Left lung (tissue), 10 donors: ENCODE data around the gene VSIG8. TPM values are rescaled to one million over a fixed set of nuclear protein-coding genes. Genes with fewer than 3 reads are reported as not detected.
A peak's percentile ranks its signal among the peaks of the same experiment; 100 is the strongest.
"Not testable (repeated sequence)": the region's sequence is repeated elsewhere in the genome, so short reads cannot be mapped to it uniquely, and the experiment has no call there.

Experiments
- ATAC-seq: fragments of 200-7000 bp; cut with Tn5 transposase; one replicate; pipeline ENCODE4 v1.9.1; 2020; ENCODE audit warnings: moderate library complexity
- DNase-seq, 4 donors: peaks; one replicate each; pipeline ENCODE4 v3.0.0-alpha.2; 2013 to 2020
- H3K27ac ChIP-seq, 2 donors: fragments of 200-600 bp; sonication (generic) in 1 of 2; one replicate each; pipeline versions ENCODE4 v1.5.0 to v1.8.0; 2020 to 2021
- H3K27me3 ChIP-seq, 2 donors: fragments of 200-600 bp; sonication (generic) in 1 of 2; one replicate each; pipeline versions ENCODE4 v1.5.0 to v1.8.0; 2020 to 2021
- H3K36me3 ChIP-seq, 2 donors: fragments of 200-600 bp; sonication (generic) in 1 of 2; one replicate each; pipeline versions ENCODE4 v1.5.0 to v1.8.0; 2020 to 2021
- H3K4me1 ChIP-seq, 2 donors: fragments of 200-600 bp; one replicate each; pipeline ENCODE4 v1.8.0; 2021
- H3K4me3 ChIP-seq, 2 donors: fragments of 200-600 bp; sonication (generic) in 1 of 2; one replicate each; pipeline versions ENCODE4 v1.5.0 to v1.8.0; 2020 to 2021; ENCODE audit warnings: mild to moderate bottlenecking in 1 of 2
- H3K9me3 ChIP-seq, 2 donors: fragments of 200-600 bp; sonication (generic) in 1 of 2; one replicate each; pipeline versions ENCODE4 v1.5.0 to v1.8.0; 2020 to 2021
- intact Hi-C, 2 donors: fragments of 100-400 bp; cut with DNase I; formaldehyde crosslinking; loops; one replicate each; pipeline versions ENCODE4 v1.11.2 to v1.14.2; 2022
- polyA plus RNA-seq, 6 donors: library from polyadenylated mRNA; unstranded; fragments of 120-200 nt; gene quantifications; one replicate each; pipeline ENCODE4 v1.2.1, GENCODE V29; 2013; ENCODE audit not compliant: insufficient read length in 6 of 6
- total RNA-seq, 2 donors: library from RNA; stranded (reverse); fragmentation: NEBNext Ultra II Directional; extraction: Animal tissue kit (Norgen Biotek cat#: 25700); gene quantifications; one replicate each; pipeline ENCODE4 v1.2.1, GENCODE V29; 2021
- TF ChIP-seq, protein P1 (sequence below), 2 donors: fragments of 200-600 bp; sonication (generic) in 1 of 2; IDR thresholded peaks; one replicate each; pipeline versions ENCODE4 v1.5.0 to v1.8.0; 2021; ENCODE audit warnings: antibody characterized with exemption in 2 of 2
- donor health status: DM: no; HTN: yes; CAD: no.
- donor health status: DM: no; HTN: no; CAD: no.

Gene VSIG8
- total and polyA plus RNA-seq, 8 donors = 0.10 to 0.14 TPM; not detected in 6

DNA sequence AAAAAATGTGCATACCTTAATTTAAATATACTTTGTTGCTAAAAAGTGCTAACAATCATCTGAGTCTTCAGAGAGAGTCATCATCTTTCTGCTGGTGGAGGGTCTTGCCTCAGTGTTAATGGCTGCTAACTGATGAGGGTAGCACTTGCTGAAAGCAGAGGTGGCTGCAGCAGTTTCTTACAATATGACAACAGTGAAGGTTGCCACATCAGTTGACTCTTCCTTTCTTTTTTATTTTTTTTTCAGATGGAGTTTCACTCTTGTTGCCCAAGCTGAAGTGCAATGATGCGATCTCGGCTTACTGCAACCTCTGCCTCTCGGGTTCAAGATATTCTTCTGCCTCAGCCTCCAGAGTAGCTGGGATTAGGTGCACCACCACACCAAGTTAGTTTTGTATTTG is 40.1 kb upstream of the VSIG8 start:
- Histone ChIP-seq H3K4me3 (no peak overlapping the region), H3K27ac (no peak overlapping the region), H3K36me3 (no peaks in the 10 kb centered on the region), H3K27me3 (no peaks in the 10 kb centered on the region), H3K9me3 (no peaks in the 10 kb centered on the region), H3K4me1 (peaks cover 3 to 36% of the 10 kb centered on the region in 2 donors)
- intact Hi-C loops = no loop called here
- no peak for ATAC-seq
- TF ChIP-seq, protein P1, sequence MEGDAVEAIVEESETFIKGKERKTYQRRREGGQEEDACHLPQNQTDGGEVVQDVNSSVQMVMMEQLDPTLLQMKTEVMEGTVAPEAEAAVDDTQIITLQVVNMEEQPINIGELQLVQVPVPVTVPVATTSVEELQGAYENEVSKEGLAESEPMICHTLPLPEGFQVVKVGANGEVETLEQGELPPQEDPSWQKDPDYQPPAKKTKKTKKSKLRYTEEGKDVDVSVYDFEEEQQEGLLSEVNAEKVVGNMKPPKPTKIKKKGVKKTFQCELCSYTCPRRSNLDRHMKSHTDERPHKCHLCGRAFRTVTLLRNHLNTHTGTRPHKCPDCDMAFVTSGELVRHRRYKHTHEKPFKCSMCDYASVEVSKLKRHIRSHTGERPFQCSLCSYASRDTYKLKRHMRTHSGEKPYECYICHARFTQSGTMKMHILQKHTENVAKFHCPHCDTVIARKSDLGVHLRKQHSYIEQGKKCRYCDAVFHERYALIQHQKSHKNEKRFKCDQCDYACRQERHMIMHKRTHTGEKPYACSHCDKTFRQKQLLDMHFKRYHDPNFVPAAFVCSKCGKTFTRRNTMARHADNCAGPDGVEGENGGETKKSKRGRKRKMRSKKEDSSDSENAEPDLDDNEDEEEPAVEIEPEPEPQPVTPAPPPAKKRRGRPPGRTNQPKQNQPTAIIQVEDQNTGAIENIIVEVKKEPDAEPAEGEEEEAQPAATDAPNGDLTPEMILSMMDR (IDR thresholded peaks at IDR 0.05) = no peak
- DNase-seq = no peak

DNA sequence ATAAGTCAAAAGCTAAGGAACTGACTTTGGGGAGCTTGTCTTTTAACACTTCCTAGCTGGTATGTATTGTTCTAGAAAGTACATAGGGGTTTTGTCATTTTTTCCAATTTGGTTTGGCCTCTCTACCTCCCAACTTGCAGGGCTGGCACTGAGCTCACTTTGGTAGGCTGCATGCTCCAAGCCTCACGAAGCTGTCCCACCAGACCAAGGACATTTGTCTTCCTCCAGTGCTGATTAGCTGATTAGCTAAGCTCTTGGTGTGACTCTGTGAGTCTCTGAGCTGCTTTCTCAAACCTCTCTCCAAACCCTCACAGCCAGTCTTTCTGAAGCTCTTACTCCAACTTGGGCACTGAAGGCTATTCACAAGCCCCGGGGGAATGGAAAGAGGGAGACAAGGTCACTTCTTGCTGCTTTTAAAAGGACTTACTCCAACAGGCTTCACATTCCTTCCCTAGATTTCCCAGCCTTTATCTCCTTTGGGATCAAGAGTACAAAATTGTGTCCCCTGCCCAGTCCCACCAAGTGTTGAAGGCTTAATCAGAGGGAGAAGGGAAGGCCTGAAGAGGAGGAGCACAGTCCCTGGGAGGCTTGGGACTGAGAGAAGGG is 38.4 kb upstream of the VSIG8 start:
- Histone ChIP-seq H3K4me1 (peaks cover 13 to 50% of the 10 kb centered on the region in 2 donors), H3K27me3 (no peaks in the 10 kb centered on the region), H3K4me3 (no peak overlapping the region), H3K27ac (peak overlapping the region; percentile 28 to 78), H3K36me3 (no peaks in the 10 kb centered on the region), H3K9me3 (no peaks in the 10 kb centered on the region)
- DNase-seq (no peak), ATAC-seq (no peak)
- TF ChIP-seq, protein P1 (IDR thresholded peaks at IDR 0.05) = no peak
- intact Hi-C loops = no loop called here

DNA sequence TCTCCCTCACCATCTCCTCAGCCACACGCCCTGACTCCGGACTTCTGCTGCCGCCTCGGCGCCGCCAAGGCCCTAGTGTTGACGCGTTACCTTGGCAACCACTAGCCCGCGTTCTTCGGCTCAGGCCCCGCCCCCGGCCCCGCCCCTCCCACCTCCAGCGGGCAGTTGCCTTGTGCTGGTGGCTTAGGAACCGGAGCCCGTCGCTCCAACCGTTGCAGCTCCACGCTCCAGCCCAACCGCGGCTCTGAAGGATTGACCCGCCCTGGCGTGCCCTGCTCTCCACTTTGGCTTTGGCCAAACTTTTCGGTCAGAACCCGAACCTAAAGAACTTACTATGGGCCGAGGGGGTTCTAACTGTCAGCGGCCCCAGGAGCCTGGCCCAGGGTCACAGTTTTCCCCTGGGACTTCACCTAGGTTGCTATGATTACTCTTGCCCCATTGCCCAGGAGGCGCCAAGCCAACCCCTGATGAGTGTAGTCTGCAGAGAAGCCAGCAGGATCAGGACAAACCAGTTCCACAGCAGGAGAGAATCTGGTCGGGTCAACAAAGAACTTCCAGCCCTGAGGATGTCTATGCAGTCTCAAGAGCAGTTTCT is 37.7 kb upstream of the VSIG8 start, which contains the start of gene CFAP45:
Gene CFAP45 (minus strand): TSS at position 80 of the 595 bp plus-strand sequence. CDS start 67 bp downstream, at position 13.
- intact Hi-C loops = no loop called here
- peak; percentile 57 to 94 (median 90) for DNase-seq
- H3K9me3 ChIP-seq = no peaks in the 10 kb centered on the region
- H3K27ac ChIP-seq = peak within 1 kb of the TSS; percentile 28 to 78
- peak; percentile 92 for ATAC-seq
- H3K27me3 ChIP-seq = no peaks in the 10 kb centered on the region
- no peaks in the 10 kb centered on the region for H3K36me3 ChIP-seq
- H3K4me3 ChIP-seq = no peak within 1 kb of the TSS
- H3K4me1 ChIP-seq = peaks cover 14 to 55% of the 10 kb centered on the region in 2 donors
- TF ChIP-seq, protein P1 (IDR thresholded peaks at IDR 0.05) = no peak

DNA sequence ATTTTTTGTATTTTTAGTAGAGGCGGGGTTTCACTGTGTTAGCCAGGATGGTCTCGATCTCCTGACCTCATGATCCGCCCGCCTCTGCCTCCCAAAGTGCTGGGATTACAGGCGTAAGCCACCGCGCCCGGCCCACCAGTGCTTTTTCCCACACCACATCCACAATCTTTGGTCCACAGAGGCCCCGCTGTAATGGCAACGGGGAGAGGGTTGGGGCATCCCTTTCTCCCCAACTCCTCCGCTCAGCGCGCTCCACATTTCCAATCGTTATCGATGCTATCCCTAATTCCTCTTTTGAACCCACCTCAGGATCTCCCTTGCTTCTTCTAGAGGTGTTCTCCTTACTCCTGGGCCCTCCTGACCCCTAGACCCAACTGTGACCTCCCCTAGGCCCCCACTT is 37.2 kb upstream of the VSIG8 start:
- H3K9me3 ChIP-seq, H3K4me3 ChIP-seq, H3K36me3 ChIP-seq, intact Hi-C loops, ATAC-seq, DNase-seq, H3K27me3 ChIP-seq: not testable (repeated sequence)
- Histone ChIP-seq H3K27ac (peak overlapping the region in 1 of 2 donors; percentile 78), H3K4me1 (peaks cover 14 to 55% of the 10 kb centered on the region in 2 donors)

DNA sequence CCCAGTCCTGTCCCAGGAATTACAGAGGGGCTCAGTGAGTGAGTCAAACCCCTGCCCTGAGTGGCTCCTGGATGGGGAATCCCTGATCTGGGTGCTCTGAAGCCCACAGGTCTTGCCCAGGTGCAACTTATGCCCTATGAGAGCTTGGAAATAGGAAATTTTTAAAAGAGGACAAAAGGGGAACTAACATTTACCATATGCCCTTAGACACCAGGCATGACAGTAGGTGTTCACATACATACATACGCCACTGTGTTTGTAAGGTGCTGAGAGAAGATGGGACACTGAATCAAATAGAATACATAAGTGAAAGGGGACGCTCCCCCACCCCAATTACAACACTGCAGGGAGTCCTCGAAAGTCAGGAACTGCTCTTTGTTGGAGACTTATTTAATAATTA is 36.1 kb upstream of the VSIG8 start:
- H3K4me3 ChIP-seq = no peak overlapping the region
- H3K4me1 ChIP-seq = peaks cover 14 to 55% of the 10 kb centered on the region in 2 donors
- no peaks in the 10 kb centered on the region for H3K27me3 ChIP-seq
- peak overlapping the region in 1 of 2 donors; percentile 41 for H3K27ac ChIP-seq
- TF ChIP-seq, protein P1 (IDR thresholded peaks at IDR 0.05) = no peak
- H3K9me3 ChIP-seq = no peaks in the 10 kb centered on the region
- DNase-seq (no peak), ATAC-seq (no peak)
- intact Hi-C loops = no loop called here
- H3K36me3 ChIP-seq = no peaks in the 10 kb centered on the region
